Urothelium cell line (cell line): ENCODE data around the gene TRMT6.

Experiments
- DNase-seq: peaks from one replicate; pipeline ENCODE4 v3.0.0; 2011; ENCODE audit warnings: low spot score, mixed read lengths
- FAIRE-seq: peaks from 2 replicates; lab custom pipeline; 2011; peaks lifted over from hg19 to GRCh38; lab: Jason Lieb, UNC

TRMT6 gene

DNA sequence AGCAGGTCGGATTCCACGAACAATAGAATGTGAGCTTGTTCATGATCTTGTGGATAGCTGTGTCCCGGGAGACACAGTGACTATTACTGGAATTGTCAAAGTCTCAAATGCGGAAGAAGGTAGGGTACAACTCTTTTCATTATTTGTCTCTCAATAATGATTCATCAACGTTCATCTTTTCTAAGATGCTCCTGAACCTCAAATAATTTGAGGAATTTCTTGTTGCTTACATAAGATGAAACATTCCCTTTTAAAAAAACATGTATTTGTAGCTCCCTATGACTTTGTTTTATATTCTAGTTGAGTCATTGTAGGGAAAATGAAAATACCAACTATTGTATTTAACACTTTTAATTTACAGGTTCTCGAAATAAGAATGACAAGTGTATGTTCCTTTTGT lies 17.1 kb upstream of the TRMT6 start:
- FAIRE-seq = no peak
- no peak for DNase-seq

DNA sequence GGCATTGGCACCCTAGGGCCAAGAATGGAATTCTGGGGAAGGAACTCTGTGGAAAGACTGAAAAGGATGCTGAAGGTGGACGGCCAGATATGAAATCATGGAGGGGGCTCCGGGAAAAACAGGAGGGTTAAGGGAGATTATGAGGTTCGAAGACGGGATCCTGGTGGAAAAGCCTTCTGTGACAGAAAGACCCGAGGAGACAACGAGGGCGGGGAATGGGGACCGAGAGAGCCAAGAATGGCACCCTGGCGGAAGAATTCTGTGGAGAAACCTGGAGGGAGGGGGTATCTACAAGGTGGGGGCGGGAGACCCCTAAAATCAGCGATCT lies 426 bp downstream of the TRMT6 start:
- DNase-seq = peak; percentile 13
- no peak for FAIRE-seq

DNA sequence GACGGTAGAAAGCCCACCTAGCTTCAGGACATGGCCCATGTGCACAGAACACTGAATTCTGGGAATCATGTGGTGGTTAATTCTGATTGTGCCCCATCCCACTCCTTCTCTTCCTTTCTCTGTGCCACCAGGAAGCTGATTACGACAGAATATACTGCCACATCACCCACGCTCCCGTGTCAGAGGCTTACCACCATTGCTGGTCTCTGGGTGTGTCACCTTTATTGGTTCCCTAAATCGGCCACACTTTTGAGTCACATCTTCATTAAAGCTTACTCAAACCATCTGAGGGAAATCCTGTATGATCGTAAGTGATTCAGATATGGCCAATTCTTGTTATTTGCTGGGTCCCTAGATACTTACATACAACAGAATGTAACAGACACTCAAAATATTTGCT lies 3.1 kb downstream of the TRMT6 start:
- DNase-seq = no peak
- FAIRE-seq = no peak

DNA sequence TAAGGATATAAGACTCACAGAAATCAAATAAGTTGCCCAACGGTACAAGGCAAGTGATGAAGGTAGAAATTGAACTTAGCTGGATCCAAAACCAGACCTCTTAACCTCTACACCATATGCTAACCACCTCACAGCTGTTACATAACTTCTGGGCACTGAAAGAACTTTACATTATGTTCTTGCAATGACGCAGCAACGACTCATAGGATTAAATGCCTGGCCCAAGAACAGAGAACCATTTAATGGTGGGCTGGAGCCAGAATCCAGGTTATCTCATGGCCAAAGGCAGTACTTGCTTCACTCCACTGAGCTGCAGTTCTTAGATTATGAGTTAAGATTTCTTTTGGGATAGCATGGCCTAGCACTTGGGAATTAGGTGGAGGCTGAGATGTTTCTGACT lies 4.4 kb downstream of the TRMT6 start:
- no peak for FAIRE-seq
- no peak for DNase-seq

DNA sequence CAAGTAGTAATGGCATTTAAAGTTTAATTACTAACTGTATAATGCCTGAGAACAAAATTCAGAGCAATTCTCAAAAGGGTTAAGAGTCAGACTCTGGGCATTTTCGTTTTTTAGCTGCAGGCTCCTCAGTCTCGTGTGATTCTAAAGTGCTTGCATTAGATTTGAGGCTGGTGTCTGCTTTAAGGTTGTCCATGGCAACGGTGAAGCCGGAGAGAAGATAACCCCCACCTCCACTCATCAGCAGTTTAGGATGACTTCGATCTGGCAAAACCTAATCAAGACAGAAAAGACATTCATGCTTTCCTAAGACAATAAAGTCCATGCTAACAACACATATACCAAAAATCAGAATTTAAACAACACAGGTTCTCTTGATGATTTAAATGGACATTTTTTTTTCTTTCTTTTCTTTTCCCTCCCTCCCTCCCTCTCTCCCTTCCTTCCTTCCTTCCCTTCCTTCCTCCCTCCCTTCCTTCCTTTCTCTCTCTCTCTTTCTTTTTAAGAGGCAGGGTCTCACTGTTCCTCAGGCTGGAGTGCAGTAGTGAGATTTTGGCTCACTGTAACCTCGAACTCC lies 11.8 kb downstream of the TRMT6 start:
- FAIRE-seq (no peak), DNase-seq (no peak)

DNA sequence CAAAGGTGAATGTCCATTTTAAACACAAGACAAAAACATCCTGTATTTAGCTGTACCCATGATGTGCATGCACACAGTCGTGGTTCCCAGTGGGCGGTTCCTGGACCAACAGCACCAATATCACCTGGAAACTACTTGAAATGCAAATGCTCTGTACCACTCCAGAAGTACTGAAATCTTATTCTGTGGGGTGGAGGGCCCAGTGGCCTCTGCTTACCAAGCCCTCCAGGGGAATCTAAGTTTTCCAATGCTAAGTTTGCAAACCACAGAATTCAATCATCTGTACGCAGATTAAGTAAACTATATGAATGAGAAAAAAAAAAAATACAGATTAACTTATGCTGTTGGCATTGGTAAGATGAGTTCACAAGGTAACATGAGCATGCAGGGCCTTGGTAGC lies 14.1 kb downstream of the TRMT6 start:
- DNase-seq (no peak), FAIRE-seq (no peak)

DNA sequence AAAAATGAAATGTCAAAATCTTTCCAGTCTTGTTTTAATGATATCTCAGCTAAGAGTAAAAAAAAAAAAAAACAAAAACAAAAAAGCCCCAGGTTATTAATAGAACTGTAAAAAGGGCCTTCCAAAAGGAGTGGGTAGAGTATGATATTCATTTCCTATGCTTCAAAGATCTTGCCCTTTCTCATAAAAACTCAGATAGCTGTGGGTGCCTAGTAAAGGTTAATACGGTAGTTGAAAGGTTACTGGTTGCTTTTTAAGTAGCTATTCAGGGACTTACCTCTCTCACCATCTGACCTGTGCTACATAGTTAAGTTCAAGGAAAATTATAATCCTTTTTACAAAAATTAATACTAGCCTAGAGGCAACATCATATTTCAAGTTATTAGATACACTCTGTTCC lies 14.9 kb downstream of the TRMT6 start:
- FAIRE-seq (no peak), DNase-seq (no peak)

DNA sequence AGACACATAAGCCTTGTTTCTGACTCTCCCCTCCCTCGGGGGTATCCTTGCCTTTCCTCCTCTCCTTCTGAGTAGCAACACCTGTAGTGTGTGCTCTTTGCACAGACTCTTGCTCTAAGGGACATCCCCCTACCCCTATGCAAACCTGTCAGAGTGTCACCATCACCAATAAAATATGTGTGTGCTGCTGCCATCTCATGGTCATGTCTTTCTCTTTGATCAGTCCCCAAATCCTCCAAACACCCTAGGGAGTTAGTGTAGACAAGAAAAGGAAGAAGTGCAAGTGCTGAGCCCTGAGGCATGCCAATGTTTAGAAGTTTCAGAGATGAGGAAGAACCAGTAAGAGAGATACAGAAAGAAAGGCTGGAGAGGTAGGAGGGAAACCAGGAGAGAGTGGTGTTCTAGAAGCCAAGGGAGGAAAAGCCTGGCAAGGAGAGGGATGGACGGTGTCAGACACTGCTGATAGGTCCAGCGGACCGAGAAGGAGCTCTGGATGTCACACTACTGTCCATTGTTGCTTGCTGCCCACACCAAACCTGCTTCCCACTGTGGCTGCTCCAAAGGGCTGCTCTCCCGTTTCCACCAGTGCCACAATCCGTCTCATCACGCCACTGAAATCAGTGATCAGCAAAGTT lies 16.4 kb downstream of the TRMT6 start:
- DNase-seq (peak; percentile 30), FAIRE-seq (no peak)

DNA sequence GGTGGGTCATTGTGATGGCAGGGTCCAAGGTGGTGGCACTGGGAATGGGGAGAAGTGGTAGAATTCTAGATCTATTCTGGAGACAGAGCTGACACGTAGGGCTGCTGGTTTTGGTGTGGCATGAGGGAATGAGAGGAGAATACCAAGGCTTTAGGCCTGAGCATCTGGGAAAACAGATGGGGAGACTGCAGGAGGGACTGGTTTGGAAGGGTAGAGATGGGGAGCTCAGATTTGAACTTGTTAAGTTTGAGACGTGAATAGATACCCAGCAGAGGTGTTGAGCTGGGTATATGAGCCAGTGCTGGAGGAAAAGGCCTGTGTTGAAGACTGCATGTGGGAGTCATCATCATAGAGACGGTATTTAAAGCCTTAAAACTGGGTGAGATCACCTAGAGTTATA lies 17.5 kb downstream of the TRMT6 start:
- DNase-seq (no peak), FAIRE-seq (no peak)

DNA sequence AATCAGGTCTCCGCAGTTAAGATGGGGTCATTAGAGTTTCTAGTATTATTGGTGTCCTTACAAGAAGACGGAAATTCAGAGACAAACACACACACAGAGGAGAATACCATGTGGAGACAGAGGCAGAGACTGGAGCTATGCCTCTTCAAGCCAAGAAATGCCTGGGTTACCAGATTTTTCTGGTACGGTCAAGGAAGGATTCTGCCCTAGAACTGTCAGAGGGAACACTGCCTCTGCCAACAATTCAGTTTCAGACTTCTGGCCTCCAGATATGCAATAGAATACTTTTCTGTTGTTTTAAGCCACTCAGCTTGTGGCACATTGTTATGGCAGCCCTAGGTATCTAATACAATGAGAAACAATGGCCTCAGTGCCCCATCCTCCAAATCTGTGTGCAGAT lies 18.9 kb downstream of the TRMT6 start:
- FAIRE-seq = no peak
- DNase-seq = no peak

DNA sequence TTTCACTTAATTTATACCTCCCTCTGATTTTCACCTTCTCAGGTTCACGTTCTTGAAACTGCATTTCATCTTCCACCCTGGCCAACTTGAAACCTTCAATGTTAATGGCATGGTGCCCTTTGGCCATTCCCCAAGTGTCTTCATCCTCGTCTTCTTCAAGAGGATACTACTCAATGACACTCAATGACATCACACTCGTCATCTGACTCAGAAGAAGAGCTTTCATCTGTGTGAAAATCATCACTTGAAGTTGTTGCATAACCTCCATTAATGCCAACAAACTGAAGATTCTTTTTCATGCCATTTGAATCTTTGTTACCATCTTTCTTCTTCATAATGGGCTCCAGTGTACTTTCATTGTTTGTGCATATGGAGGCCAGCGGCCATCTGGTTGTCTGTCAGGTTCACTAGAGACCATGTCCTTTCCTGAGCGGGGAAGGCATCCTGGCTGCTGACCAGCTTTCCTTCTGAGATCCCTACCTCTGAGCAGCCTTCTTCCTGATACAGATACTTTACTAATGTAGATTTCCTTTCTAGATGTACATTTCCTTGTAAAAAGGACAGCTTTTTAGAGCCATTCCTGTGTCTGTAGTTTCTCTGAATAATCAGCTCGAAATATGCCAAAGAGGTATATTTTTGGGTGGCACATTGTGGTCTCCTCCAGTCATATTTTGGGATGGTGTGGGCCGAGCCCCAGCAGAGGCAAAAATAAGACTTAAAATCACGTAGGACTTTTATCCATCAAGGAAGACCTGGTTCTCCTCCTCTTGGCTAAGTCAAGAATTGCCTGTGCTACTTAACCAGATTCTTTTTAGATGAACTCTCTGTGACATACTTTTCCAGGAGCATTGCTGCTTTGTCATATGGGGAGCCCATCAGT lies 21.3 kb downstream of the TRMT6 start:
- FAIRE-seq (no peak), DNase-seq (no peak)

DNA sequence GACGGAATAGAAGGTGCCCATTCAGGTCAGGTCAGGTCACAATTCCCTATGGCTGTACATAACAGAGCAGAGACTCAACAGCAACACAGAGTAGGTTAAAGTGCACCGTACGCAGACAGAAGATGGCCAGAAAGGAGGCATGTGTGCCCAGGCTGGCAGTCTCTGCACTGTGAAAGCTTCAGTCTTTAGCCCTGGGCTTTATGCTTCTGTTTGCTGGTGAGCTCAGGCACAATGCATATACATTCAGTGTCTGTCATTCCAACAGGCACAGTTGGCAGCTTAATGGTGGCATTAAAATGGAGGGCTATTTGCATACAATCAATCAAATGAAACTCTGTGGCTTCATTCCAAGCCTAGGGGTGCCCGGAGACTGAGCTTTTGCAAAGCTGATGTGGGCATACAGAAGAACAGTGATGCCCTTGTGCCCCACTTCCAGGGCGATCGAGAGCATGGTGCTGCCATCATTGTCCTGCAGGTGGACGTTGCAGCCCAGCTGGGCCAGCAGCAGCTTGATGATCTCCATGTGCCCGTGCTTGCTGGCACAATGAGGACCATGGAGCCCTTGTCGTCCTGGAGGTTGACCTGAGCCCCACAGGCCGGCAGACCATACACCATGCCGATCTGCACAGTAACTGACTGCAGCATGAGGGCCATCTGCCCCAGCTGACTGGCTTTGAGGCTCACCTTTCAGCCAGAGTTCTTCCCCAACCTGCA lies 22.4 kb downstream of the TRMT6 start:
- no peak for DNase-seq
- no peak for FAIRE-seq

DNA sequence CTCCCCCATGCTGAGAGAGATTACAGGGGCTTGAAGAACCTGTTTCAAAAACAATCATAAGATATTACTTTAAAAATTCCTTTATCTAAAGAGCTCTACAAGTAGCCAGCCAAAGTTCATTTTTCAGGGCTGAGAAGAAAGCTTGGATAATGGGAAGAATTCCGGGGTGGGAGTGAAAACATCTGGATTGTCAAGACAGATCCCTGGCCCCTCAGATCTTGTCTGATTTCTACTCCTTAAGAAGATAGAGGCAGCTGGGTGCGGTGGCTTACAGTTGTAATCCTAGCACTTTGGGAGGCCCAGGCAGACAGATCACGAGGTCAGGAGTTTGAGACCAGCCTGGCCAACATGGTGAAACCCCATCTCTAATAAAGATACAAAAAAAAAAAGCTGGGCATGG lies 24.8 kb downstream of the TRMT6 start:
- DNase-seq (no peak), FAIRE-seq (no peak)

DNA sequence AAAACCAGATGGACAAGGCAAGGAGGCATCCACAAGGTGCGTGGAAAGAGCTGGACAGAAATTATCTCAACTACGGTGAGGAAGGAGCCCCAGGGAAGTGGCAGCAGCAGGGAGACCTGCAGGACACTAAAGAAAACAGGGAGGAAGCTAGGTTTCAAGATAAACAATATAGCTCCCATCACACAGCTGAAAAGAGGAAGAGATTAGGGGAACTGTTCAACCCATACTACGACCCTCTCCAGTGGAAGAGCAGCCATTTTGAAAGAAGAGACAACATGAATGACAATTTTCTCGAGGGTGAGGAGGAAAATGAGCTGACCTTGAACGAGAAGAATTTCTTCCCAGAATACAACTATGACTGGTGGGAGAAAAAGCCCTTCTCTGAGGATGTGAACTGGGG lies 26.8 kb downstream of the TRMT6 start:
- FAIRE-seq = no peak

DNA sequence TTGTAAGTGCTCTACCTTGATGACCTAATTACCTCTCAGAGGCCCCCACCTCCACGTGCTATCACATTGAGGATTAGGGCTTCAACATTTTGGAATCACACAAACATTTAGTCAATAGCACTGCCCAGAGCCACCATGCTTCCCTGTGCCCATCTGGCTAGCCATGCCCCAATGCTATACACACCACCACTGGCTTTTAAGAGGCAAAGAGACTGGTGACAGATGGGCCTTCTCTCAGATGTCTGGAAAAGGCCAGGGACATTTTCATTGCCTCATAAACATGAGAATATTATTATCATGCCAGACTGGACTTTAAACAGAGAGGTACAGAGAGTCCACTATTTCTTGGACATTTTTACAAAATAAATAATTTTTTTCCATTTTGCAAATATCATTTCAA lies 29.8 kb downstream of the TRMT6 start:
- no peak for DNase-seq
- FAIRE-seq = no peak

More for the DNA sequence above, 26.8 kb downstream of the TRMT6 start:
- DNase-seq = no peak

DNA sequence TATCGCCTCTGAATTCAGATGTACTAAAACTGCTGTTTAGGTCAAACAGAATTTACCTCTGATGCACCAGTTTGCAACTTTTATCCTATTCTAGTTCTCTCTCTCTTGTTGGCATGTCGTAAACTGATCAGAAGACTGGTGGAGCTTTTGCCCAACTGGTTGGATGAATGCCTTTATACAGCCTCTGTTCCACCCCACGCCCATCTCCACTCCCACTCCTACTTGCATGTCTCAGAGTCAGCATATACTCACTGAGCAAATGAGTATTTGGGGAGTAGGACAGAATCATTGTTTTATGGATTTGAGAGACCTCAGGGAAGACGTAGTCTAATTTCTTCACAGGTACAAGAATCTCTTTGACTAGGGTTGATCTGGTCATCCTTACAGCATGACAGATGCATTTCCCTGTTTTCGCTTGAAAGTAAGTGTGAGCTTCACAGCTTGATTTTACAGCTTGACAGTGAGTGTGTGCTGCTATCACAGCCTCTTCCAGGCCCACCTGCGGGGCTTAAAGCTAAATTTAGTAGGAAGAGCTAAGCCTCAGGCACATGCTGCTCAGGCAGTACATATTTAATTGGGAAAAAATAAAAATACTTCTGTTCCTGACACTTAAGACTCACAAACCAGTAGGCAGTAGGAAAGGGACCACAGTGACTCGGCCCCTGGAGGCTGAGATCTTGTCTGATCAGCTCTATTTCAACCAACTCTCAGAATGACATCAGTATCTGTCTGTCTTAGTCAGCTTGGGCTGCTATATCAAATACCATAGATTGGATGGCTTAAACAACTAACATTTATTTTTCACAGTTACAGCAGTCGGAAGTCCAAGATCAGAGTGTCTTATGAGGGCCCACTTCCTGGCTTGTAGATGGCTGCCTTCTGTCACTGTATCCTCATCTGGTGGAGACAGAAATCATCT lies 30.4 kb downstream of the TRMT6 start:
- DNase-seq = no peak
- no peak for FAIRE-seq

DNA sequence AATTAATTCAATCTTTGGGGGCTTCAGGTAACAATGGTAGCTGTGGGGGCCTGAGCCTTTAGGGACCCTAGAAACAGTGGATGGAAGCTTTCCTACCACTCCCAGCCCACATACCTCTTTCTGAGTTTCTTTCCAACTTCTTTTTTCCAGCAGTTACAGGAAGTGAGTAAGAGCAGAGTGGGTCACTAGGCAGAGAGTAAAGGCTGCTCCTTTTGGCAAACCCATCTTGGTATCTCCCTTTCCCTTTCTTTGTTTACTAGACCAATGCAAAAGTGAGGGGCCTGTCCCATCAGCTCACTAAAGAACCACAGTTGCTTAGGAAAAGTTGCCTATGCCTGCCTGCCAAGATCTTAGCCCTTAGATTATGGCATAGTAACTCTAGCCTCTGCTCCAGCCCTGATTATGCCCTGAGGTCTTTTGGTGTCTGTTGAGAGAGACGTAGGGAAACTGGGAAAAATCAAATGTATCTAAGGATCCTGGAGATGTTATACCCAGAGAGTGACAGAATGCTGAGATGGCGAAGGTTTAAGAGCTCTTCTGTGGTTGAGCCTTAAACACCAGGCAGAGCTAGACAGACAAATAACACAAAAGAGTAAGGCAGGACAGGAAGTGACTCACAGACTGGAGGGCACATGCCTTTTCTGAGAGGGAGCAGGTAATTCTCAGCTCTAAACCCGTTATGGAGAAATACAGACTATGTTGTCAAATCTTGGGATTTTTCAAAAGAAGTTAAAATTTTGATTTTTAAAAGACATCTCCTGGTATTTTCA lies 31.3 kb downstream of the TRMT6 start:
- peak; percentile 61 for FAIRE-seq

DNA sequence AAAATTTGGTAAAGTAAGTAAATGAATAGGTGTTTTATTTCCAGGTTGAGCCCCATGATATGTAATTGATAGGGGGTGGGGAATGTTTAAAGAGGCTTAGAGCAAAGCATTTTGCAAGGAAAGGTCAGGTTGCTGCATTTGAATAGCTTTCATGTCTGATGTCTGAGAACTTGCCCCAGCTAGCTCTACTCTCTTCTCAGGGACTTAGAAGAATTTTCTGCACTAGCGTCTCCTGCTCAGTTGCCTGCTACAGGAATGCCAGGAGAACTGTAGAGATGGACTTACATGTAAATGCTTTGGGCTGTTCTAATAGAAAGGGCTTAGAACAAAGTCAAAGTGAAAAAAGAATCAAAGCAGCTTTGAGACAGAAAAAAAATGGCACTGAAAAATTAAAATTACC lies 35.5 kb downstream of the TRMT6 start:
- DNase-seq = no peak
- no peak for FAIRE-seq

More for the DNA sequence above, 31.3 kb downstream of the TRMT6 start:
- peak; percentile 81 for DNase-seq

DNA sequence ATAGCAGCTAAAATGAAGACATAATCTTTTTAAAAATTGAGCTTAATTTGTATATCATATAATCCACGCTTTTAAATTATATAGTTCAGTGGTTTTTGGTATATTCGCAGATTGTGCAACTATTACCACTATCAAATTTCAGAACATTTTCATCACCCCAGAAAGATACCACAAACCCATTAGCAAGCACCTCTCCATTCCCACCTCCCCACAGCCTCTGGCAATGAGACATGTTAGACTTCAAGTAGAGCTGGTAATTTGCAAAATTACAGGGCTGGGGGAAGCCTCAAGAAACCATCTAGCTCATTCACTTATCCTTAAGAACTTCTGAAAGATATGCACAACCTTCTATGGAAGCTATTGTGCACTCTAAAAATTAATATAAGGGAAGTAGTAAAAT lies 37.2 kb downstream of the TRMT6 start:
- FAIRE-seq (no peak), DNase-seq (no peak)

DNA sequence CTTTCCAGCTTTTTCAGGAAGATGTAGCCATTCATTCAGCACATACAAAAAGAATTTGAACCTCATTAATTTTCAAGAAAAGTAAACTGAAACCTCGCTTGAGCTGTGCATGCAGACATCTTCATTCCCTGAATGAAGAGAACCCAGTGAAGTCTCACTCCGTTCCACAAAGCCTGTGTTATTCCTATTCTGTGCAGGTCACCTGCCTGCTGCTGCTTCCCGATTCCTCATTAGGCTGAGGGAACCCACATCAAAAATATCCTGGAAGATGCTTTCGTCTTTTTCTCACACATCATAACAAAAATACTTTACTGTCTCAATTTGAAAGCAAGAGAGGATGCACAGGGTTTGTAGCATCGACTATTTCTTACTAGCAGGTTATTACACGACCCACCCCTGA lies 40.1 kb downstream of the TRMT6 start:
- DNase-seq (no peak), FAIRE-seq (no peak)
